ENCODE data around the gene IL17D.
A peak's percentile ranks its signal among the peaks of the same experiment; 100 is the strongest.

GRCh38 chr13:20703780-20704458 lies 420 bp downstream of the IL17D start:
- peak; percentile 28 to 98 (median 70) for TF ChIP-seq CTCF (IDR thresholded peaks at IDR 0.05)
- peak; percentile 43 to 58 (median 43) for TF ChIP-seq POLR2A (IDR thresholded peaks at IDR 0.05)

Measured in body of pancreas (tissue), 4 donors.